SU-DHL-6 (cell line): ENCODE data around the gene MOSMO.

ENCODE experiments used
- CTCF ChIP-seq: fragments of 200-600 bp; sonication (generic); IDR thresholded peaks from one replicate; pipeline ENCODE4 v1.5.1; 2017; ENCODE audit warnings: antibody characterized with exemption, mild to moderate bottlenecking, low read length, moderate library complexity; ENCODE audit not compliant: insufficient read depth, poor library complexity, severe bottlenecking
- EZH2phosphoT487 ChIP-seq: fragments of 200-600 bp; sonication (generic), shearing (Covaris generic); conservative IDR thresholded peaks from 2 replicates; pipeline ENCODE4 v1.6.1; 2018; ENCODE audit warnings: mild to moderate bottlenecking, antibody characterized with exemption, low read length, moderate library complexity, mixed read lengths

- no peak for TF ChIP-seq CTCF
- TF ChIP-seq EZH2phosphoT487: no peak
These were observed 15.6 kb downstream of the MOSMO start for GRCh38 chr16:22023505-22023904.
